Retinal pigment epithelial cell (primary cell): ENCODE measurements around the gene ATP11B.
"Not testable (repeated sequence)": the region's sequence is repeated elsewhere in the genome, so short reads cannot be mapped to it uniquely, and the experiment has no call there.

Experiments
- DNase-seq: peaks from one replicate; pipeline ENCODE4 v3.0.0-alpha.2; 2010; ENCODE audit warnings: low read depth
- H3K4me3 ChIP-seq: 2 replicates; pipeline ENCODE4 v1.5.1; 2011; ENCODE audit warnings: mild to moderate bottlenecking, low read length, control low read depth, moderate library complexity
- TF ChIP-seq, protein P1 (sequence below): conservative IDR thresholded peaks from 2 replicates; pipeline ENCODE4 v1.5.1; 2011; ENCODE audit warnings: low read depth, low read length, control low read depth, inconsistent platforms

The ATP11B gene

GRCh38 chr3:182814419-182815062 is 21.2 kb downstream of the ATP11B start:
- H3K4me3 ChIP-seq: no peak overlapping the region
- DNase-seq: no peak
- TF ChIP-seq, protein P1, sequence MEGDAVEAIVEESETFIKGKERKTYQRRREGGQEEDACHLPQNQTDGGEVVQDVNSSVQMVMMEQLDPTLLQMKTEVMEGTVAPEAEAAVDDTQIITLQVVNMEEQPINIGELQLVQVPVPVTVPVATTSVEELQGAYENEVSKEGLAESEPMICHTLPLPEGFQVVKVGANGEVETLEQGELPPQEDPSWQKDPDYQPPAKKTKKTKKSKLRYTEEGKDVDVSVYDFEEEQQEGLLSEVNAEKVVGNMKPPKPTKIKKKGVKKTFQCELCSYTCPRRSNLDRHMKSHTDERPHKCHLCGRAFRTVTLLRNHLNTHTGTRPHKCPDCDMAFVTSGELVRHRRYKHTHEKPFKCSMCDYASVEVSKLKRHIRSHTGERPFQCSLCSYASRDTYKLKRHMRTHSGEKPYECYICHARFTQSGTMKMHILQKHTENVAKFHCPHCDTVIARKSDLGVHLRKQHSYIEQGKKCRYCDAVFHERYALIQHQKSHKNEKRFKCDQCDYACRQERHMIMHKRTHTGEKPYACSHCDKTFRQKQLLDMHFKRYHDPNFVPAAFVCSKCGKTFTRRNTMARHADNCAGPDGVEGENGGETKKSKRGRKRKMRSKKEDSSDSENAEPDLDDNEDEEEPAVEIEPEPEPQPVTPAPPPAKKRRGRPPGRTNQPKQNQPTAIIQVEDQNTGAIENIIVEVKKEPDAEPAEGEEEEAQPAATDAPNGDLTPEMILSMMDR: no peak

DNA sequence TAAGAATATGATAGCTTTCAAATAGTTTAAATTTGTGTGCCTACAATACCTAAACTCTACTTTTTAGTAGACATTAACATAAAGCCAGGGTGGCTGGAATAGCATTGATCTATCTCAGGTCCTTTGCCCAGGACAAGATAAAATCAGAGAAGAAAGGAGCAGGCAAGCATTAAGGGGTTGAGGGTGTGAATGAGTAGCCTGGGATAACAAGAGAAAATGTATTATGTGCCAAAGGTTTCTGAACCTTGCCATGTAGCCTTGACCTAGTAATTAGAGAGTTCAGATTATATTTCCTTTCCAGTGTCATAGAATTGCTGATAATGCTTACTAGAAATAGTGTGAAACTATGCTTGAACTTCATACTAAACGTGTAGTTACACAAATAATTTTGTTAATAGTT is 22.9 kb downstream of the ATP11B start:
- TF ChIP-seq, protein P1: no peak
- DNase-seq: no peak

GRCh38 chr3:182818296-182818978 is 25.1 kb downstream of the ATP11B start:
- no peak overlapping the region for H3K4me3 ChIP-seq
- TF ChIP-seq, protein P1: no peak
- no peak for DNase-seq

More for the DNA sequence above, 22.9 kb downstream of the ATP11B start:
- H3K4me3 ChIP-seq: no peak overlapping the region

DNA sequence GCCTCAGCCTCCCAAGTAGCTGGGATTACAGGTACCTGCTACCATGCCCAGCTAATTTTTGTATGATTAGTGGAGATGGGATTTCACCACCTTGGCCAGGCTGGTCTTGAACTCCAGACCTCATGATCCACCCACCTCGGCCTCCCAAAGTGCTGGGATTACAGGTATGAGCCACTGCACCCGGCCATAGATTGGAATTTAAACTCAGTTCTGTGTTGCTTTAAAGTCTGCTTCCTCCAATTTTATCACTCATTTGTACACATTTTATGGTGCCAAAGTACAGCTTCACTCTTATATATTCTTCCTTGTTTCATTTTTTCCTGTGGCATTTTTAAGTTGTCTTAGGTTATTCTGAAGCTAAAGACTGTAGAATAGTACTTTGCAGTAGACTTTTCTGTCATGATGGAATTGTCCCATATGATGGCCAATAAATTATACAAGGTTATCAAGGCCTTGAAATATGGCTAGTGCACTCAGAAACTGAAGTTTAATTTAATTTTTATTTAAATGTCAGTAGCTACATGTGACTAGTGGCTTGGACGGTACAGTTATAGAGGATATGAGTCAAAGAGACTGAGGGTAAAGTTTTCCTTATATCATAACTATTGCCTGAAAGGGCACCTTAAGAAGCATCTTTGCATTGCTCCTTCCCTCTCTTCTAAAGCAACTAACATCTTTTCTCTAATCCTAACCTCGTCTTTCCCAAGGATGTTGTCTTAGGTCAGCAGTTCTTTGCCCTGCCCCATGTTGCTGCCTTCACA is 28.1 kb downstream of the ATP11B start:
- TF ChIP-seq, protein P1: no peak
- H3K4me3 ChIP-seq: no peak overlapping the region
- no peak for DNase-seq

GRCh38 chr3:182822260-182822659 is 29.0 kb downstream of the ATP11B start:
- DNase-seq, H3K4me3 ChIP-seq: not testable (repeated sequence)

DNA sequence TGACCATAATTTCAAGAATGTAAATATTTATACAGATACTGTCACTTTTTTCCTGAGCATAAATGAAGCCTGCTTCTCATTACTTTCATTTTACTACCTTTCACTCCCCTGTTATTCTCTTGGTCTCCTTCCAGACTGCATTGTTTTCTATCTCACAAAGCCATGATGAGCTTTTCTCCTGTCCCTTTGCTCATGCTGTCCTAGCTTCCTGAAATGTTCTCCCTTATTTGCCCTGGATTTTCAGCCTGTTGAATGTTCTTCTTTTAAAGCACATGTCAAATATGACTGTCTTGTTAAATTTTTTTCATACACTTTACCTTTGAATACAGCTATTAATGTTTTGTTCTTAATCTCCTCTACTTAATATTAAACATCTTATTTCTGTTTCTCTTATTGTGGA is 31.7 kb downstream of the ATP11B start:
- H3K4me3 ChIP-seq: no peak overlapping the region
- TF ChIP-seq, protein P1: no peak
- no peak for DNase-seq

DNA sequence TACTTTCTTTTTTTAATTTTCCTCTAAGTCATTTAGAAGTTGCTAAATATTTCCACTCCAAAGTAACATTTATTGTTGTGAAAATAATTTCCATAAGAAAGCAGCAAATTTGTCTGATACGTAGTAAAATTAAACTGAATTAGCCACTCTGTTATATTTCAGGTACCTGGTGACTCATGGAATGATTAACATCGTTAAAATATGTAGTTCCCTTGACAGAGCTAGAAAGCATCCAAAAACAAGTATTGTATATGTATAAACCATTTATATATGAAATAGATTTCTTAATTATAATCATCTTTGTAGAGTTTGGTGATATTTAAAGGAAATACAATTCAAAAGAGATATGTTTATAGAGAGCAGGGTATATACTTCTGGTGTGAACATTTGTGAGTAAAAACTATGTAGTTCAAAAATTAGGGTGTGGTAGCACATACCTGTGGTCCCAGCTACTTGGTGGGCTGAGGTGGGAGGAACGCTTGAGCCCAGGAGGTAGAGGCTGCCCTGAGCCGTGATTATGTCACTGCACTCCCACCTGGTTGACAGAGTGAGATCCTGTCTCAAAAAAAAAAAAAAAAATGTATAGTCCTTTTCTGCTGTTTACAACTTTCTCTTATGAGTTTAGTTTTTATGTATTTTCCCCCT is 36.6 kb downstream of the ATP11B start:
- no peak for DNase-seq

More for the DNA sequence above, 36.6 kb downstream of the ATP11B start:
- H3K4me3 ChIP-seq: no peak overlapping the region
- TF ChIP-seq, protein P1: no peak
